ENCODE results near the gene AUTS2. TPM values are rescaled to one million over a fixed set of nuclear protein-coding genes. Genes with fewer than 3 reads are reported as not detected.

Gene AUTS2
- total and polyA plus RNA-seq, 7 experiments from 2014 or later, result 0.40 to 31.7 (median 4.2) TPM

- no peak overlapping the region for H3K27ac Mint-ChIP-seq
- Histone ChIP-seq H3K36me3 (ENCODE audit: control insufficient read depth in 2 of 3, insufficient read depth in 3 of 3, low read length in 3 of 3) (no peaks in the 10 kb centered on the region), H3K4me3 (ENCODE audit: low read length) (no peak overlapping the region), H3K4me1 (ENCODE audit: control insufficient read depth in 2 of 2, insufficient read depth in 2 of 2, low read length in 2 of 2) (peaks cover 0 to 9% of the 10 kb centered on the region in 2 donors), H3K27ac (ENCODE audit: low read depth, low read length) (no peak overlapping the region), H3K9me3 (ENCODE audit: control insufficient read depth in 2 of 3, low read length in 3 of 3) (no peaks in the 10 kb centered on the region), H3K27me3 (ENCODE audit: control insufficient read depth in 2 of 2, insufficient read depth in 2 of 2, low read length in 2 of 2) (no peaks in the 10 kb centered on the region)
- ATAC-seq (no peak), DNase-seq (no peak)
- H3K36me3 Mint-ChIP-seq, result no peaks in the 10 kb centered on the region
- CTCF ChIA-PET, result no interaction called here
- H3K27me3 Mint-ChIP-seq, result peaks cover 0 to 6% (median 0%) of the 10 kb centered on the region in 5 donors
- peaks cover 0 to 3% (median 0%) of the 10 kb centered on the region in 11 donors for H3K9me3 Mint-ChIP-seq
- no peak overlapping the region for H3K4me3 Mint-ChIP-seq
- intact Hi-C loops (cut with micrococcal nuclease), result no loop called here
- peaks cover 5 to 25% (median 15%) of the 10 kb centered on the region in 7 donors for H3K4me1 Mint-ChIP-seq
- POLR2A ChIA-PET, result no interaction called here
Observed at GRCh38 chr7:69827140-69827539, 228.9 kb downstream of the AUTS2 start.

GRCh38 chr7:69827558-69827957 lies 229.3 kb downstream of the AUTS2 start:
- no peak overlapping the region for H3K4me3 Mint-ChIP-seq
- H3K4me3 ChIP-seq (ENCODE audit: low read length), result no peak overlapping the region
- no peaks in the 10 kb centered on the region for H3K9me3 ChIP-seq (ENCODE audit: control insufficient read depth in 2 of 3, low read length in 3 of 3)
- DNase-seq (no peak), ATAC-seq (peak; percentile 29)
- no peak overlapping the region for H3K27ac Mint-ChIP-seq
- POLR2A ChIA-PET, result no interaction called here
- peaks cover 0 to 9% of the 10 kb centered on the region in 2 donors for H3K4me1 ChIP-seq (ENCODE audit: control insufficient read depth in 2 of 2, insufficient read depth in 2 of 2, low read length in 2 of 2)
- intact Hi-C loops (cut with micrococcal nuclease), result no loop called here
- H3K27me3 Mint-ChIP-seq, result peaks cover 0 to 6% (median 0%) of the 10 kb centered on the region in 5 donors
- H3K27ac ChIP-seq (ENCODE audit: low read depth, low read length), result no peak overlapping the region
- H3K9me3 Mint-ChIP-seq, result peaks cover 0 to 3% (median 0%) of the 10 kb centered on the region in 11 donors
- peaks cover 5 to 25% (median 15%) of the 10 kb centered on the region in 7 donors for H3K4me1 Mint-ChIP-seq
- H3K36me3 ChIP-seq (ENCODE audit: control insufficient read depth in 2 of 3, insufficient read depth in 3 of 3, low read length in 3 of 3), result no peaks in the 10 kb centered on the region
- no peaks in the 10 kb centered on the region for H3K36me3 Mint-ChIP-seq
- CTCF ChIA-PET, result no interaction called here
- no peaks in the 10 kb centered on the region for H3K27me3 ChIP-seq (ENCODE audit: control insufficient read depth in 2 of 2, insufficient read depth in 2 of 2, low read length in 2 of 2)

- no peak for ATAC-seq
- Mint-ChIP-seq H3K4me3 (no peak overlapping the region), H3K9me3 (peaks cover 0 to 3% (median 0%) of the 10 kb centered on the region in 11 donors)
Observed at GRCh38 chr7:69832356-69832755, 234.1 kb downstream of the AUTS2 start.

GRCh38 chr7:69833964-69834363 lies 235.7 kb downstream of the AUTS2 start:
- Mint-ChIP-seq H3K27me3 (no peaks in the 10 kb centered on the region), H3K27ac (no peak overlapping the region), H3K9me3 (peaks cover 0 to 3% (median 0%) of the 10 kb centered on the region in 11 donors), H3K4me1 (peaks cover 0 to 1% (median 0%) of the 10 kb centered on the region in 7 donors), H3K4me3 (no peak overlapping the region), H3K36me3 (no peaks in the 10 kb centered on the region)
- POLR2A ChIA-PET, result no interaction called here
- Histone ChIP-seq H3K4me1 (ENCODE audit: control insufficient read depth in 2 of 2, insufficient read depth in 2 of 2, low read length in 2 of 2) (no peaks in the 10 kb centered on the region), H3K27me3 (ENCODE audit: control insufficient read depth in 2 of 2, insufficient read depth in 2 of 2, low read length in 2 of 2) (no peaks in the 10 kb centered on the region), H3K9me3 (ENCODE audit: control insufficient read depth in 2 of 3, low read length in 3 of 3) (no peaks in the 10 kb centered on the region), H3K27ac (ENCODE audit: low read depth, low read length) (no peak overlapping the region), H3K36me3 (ENCODE audit: control insufficient read depth in 2 of 3, insufficient read depth in 3 of 3, low read length in 3 of 3) (no peaks in the 10 kb centered on the region), H3K4me3 (ENCODE audit: low read length) (no peak overlapping the region)
- DNase-seq (no peak), ATAC-seq (no peak)
- intact Hi-C loops (cut with micrococcal nuclease), result no loop called here
- CTCF ChIA-PET, result no interaction called here

More at GRCh38 chr7:69832356-69832755, 234.1 kb downstream of the AUTS2 start:
- ChIA-PET CTCF (no interaction called here), POLR2A (no interaction called here)
- no peak overlapping the region for H3K27ac Mint-ChIP-seq
- Histone ChIP-seq H3K27me3 (ENCODE audit: control insufficient read depth in 2 of 2, insufficient read depth in 2 of 2, low read length in 2 of 2) (no peaks in the 10 kb centered on the region), H3K36me3 (ENCODE audit: control insufficient read depth in 2 of 3, insufficient read depth in 3 of 3, low read length in 3 of 3) (no peaks in the 10 kb centered on the region), H3K4me1 (ENCODE audit: control insufficient read depth in 2 of 2, insufficient read depth in 2 of 2, low read length in 2 of 2) (no peaks in the 10 kb centered on the region), H3K27ac (ENCODE audit: low read depth, low read length) (no peak overlapping the region), H3K4me3 (ENCODE audit: low read length) (no peak overlapping the region), H3K9me3 (ENCODE audit: control insufficient read depth in 2 of 3, low read length in 3 of 3) (no peaks in the 10 kb centered on the region)
- peaks cover 0 to 2% (median 0%) of the 10 kb centered on the region in 5 donors for H3K27me3 Mint-ChIP-seq
- intact Hi-C loops (cut with micrococcal nuclease), result no loop called here
- no peak for DNase-seq
- peaks cover 0 to 6% (median 1%) of the 10 kb centered on the region in 7 donors for H3K4me1 Mint-ChIP-seq
- no peaks in the 10 kb centered on the region for H3K36me3 Mint-ChIP-seq

- DNase-seq (no peak), ATAC-seq (no peak)
- intact Hi-C loops (cut with micrococcal nuclease), result no loop called here
- H3K4me3 Mint-ChIP-seq, result no peak overlapping the region
- Histone ChIP-seq H3K27ac (ENCODE audit: low read depth, low read length) (no peak overlapping the region), H3K9me3 (ENCODE audit: control insufficient read depth in 2 of 3, low read length in 3 of 3) (no peaks in the 10 kb centered on the region), H3K4me3 (ENCODE audit: low read length) (no peak overlapping the region), H3K27me3 (ENCODE audit: control insufficient read depth in 2 of 2, insufficient read depth in 2 of 2, low read length in 2 of 2) (no peaks in the 10 kb centered on the region), H3K4me1 (ENCODE audit: control insufficient read depth in 2 of 2, insufficient read depth in 2 of 2, low read length in 2 of 2) (no peaks in the 10 kb centered on the region), H3K36me3 (ENCODE audit: control insufficient read depth in 2 of 3, insufficient read depth in 3 of 3, low read length in 3 of 3) (no peaks in the 10 kb centered on the region)
- ChIA-PET CTCF (no interaction called here), POLR2A (no interaction called here)
- peaks cover 0 to 3% (median 0%) of the 10 kb centered on the region in 11 donors for H3K9me3 Mint-ChIP-seq
- no peaks in the 10 kb centered on the region for H3K36me3 Mint-ChIP-seq
- no peaks in the 10 kb centered on the region for H3K4me1 Mint-ChIP-seq
- H3K27me3 Mint-ChIP-seq, result peaks cover 0 to 10% (median 2%) of the 10 kb centered on the region in 5 donors
- no peak overlapping the region for H3K27ac Mint-ChIP-seq
Observed at GRCh38 chr7:69836702-69837101, 238.4 kb downstream of the AUTS2 start.

GRCh38 chr7:69837387-69838068 lies 239.3 kb downstream of the AUTS2 start:
- intact Hi-C loops (cut with micrococcal nuclease), result no loop called here
- Histone ChIP-seq H3K27ac (ENCODE audit: low read depth, low read length) (no peak overlapping the region), H3K9me3 (ENCODE audit: control insufficient read depth in 2 of 3, low read length in 3 of 3) (no peaks in the 10 kb centered on the region), H3K4me3 (ENCODE audit: low read length) (no peak overlapping the region), H3K4me1 (ENCODE audit: control insufficient read depth in 2 of 2, insufficient read depth in 2 of 2, low read length in 2 of 2) (no peaks in the 10 kb centered on the region), H3K27me3 (ENCODE audit: control insufficient read depth in 2 of 2, insufficient read depth in 2 of 2, low read length in 2 of 2) (no peaks in the 10 kb centered on the region), H3K36me3 (ENCODE audit: control insufficient read depth in 2 of 3, insufficient read depth in 3 of 3, low read length in 3 of 3) (no peaks in the 10 kb centered on the region)
- DNase-seq (no peak), ATAC-seq (no peak)
- Mint-ChIP-seq H3K27ac (no peak overlapping the region), H3K27me3 (peaks cover 0 to 10% (median 4%) of the 10 kb centered on the region in 5 donors), H3K36me3 (no peaks in the 10 kb centered on the region), H3K4me1 (no peaks in the 10 kb centered on the region), H3K4me3 (no peak overlapping the region), H3K9me3 (peaks cover 0 to 3% (median 0%) of the 10 kb centered on the region in 11 donors)
- POLR2A ChIA-PET, result no interaction called here
- CTCF ChIA-PET, result no interaction called here

GRCh38 chr7:69839782-69840181 lies 241.5 kb downstream of the AUTS2 start:
- no peak overlapping the region for H3K27ac Mint-ChIP-seq
- no peak overlapping the region for H3K4me3 Mint-ChIP-seq
- DNase-seq (no peak), ATAC-seq (no peak)
- no peaks in the 10 kb centered on the region for H3K4me1 Mint-ChIP-seq
- H3K27me3 ChIP-seq (ENCODE audit: control insufficient read depth in 2 of 2, insufficient read depth in 2 of 2, low read length in 2 of 2), result no peaks in the 10 kb centered on the region
- H3K36me3 Mint-ChIP-seq, result no peaks in the 10 kb centered on the region
- no peaks in the 10 kb centered on the region for H3K4me1 ChIP-seq (ENCODE audit: control insufficient read depth in 2 of 2, insufficient read depth in 2 of 2, low read length in 2 of 2)
- H3K36me3 ChIP-seq (ENCODE audit: control insufficient read depth in 2 of 3, insufficient read depth in 3 of 3, low read length in 3 of 3), result no peaks in the 10 kb centered on the region
- ChIA-PET POLR2A (no interaction called here), CTCF (interaction anchor here (0.9 kb wide), 1 partner anchor 15 kb away, joined by 4 read pairs; no protein-coding TSS in a partner anchor)
- H3K27ac ChIP-seq (ENCODE audit: low read depth, low read length), result no peak overlapping the region
- intact Hi-C loops (cut with micrococcal nuclease), result no loop called here
- H3K4me3 ChIP-seq (ENCODE audit: low read length), result no peak overlapping the region
- no peaks in the 10 kb centered on the region for H3K9me3 ChIP-seq (ENCODE audit: control insufficient read depth in 2 of 3, low read length in 3 of 3)
- H3K9me3 Mint-ChIP-seq, result peaks cover 0 to 8% (median 0%) of the 10 kb centered on the region in 11 donors
- peaks cover 0 to 16% (median 6%) of the 10 kb centered on the region in 5 donors for H3K27me3 Mint-ChIP-seq

Data from naive thymus-derived CD4-positive, alpha-beta T cell (primary cell).